Measurements from ENCODE around the gene SESN3. TPM values are rescaled to one million over a fixed set of nuclear protein-coding genes. Genes with fewer than 3 reads are reported as not detected.
A peak's percentile ranks its signal among the peaks of the same experiment; 100 is the strongest.

The SESN3 gene
- total RNA-seq, 2 donors from 2014 or later, result 9.9 to 13.3 TPM

GRCh38 chr11:95166781-95167180 lies 64.2 kb downstream of the SESN3 start:
- no peak for DNase-seq (ENCODE audit: low spot score)
- H3K9me3 ChIP-seq, result no peaks in the 10 kb centered on the region
- no peak overlapping the region for H3K4me3 ChIP-seq
- H3K36me3 ChIP-seq, result no peaks in the 10 kb centered on the region
- no peak overlapping the region for H3K27ac ChIP-seq
- no peaks in the 10 kb centered on the region for H3K27me3 ChIP-seq
- H3K4me1 ChIP-seq, result no peaks in the 10 kb centered on the region
- TF ChIP-seq CTCF (IDR thresholded peaks at IDR 0.05), result no peak

- no peak overlapping the region for H3K4me3 ChIP-seq
Observed at GRCh38 chr11:95165638-95166037, 65.4 kb downstream of the SESN3 start.

DNA sequence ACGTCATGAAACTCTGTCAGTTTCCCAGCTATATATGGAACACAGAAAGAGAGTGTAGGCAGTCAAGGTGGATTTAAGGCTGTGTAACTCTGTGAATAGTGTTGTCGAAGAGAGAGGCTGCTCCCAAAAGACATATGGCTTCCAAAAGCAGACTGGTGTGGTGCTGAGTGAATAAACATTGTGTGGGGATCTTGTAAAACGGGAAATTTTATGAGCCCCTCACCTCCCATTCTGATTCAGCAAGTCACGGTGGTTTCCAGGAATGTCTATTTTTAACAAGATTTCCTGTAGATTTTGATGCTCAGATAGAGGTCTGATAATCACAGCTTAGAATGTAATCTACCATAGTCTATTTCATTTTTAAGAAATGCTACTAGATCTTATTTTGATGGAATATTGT lies 67.9 kb downstream of the SESN3 start:
- H3K27me3 ChIP-seq, result no peaks in the 10 kb centered on the region
- TF ChIP-seq CTCF (IDR thresholded peaks at IDR 0.05), result no peak
- DNase-seq (ENCODE audit: low spot score), result no peak
- no peaks in the 10 kb centered on the region for H3K4me1 ChIP-seq
- no peak overlapping the region for H3K4me3 ChIP-seq
- no peaks in the 10 kb centered on the region for H3K36me3 ChIP-seq
- H3K27ac ChIP-seq, result no peak overlapping the region
- H3K9me3 ChIP-seq, result no peaks in the 10 kb centered on the region

More at GRCh38 chr11:95165638-95166037, 65.4 kb downstream of the SESN3 start:
- Histone ChIP-seq H3K9me3 (no peaks in the 10 kb centered on the region), H3K27me3 (no peaks in the 10 kb centered on the region), H3K4me1 (no peaks in the 10 kb centered on the region), H3K27ac (no peak overlapping the region), H3K36me3 (no peaks in the 10 kb centered on the region)
- TF ChIP-seq CTCF (IDR thresholded peaks at IDR 0.05), result no peak
- no peak for DNase-seq (ENCODE audit: low spot score)

GRCh38 chr11:95161248-95161647 lies 69.8 kb downstream of the SESN3 start:
- no peaks in the 10 kb centered on the region for H3K27me3 ChIP-seq
- H3K36me3 ChIP-seq, result no peaks in the 10 kb centered on the region
- no peaks in the 10 kb centered on the region for H3K9me3 ChIP-seq
- peaks cover 0 to 12% of the 10 kb centered on the region in 2 donors for H3K4me1 ChIP-seq
- DNase-seq (ENCODE audit: low spot score), result no peak
- H3K27ac ChIP-seq, result no peak overlapping the region
- TF ChIP-seq CTCF (IDR thresholded peaks at IDR 0.05), result no peak
- no peak overlapping the region for H3K4me3 ChIP-seq

- Histone ChIP-seq H3K9me3 (no peaks in the 10 kb centered on the region), H3K36me3 (no peaks in the 10 kb centered on the region), H3K4me3 (no peak overlapping the region), H3K27ac (peak overlapping the region in 1 of 2 donors; percentile 14), H3K27me3 (no peaks in the 10 kb centered on the region), H3K4me1 (peaks cover 0 to 16% of the 10 kb centered on the region in 2 donors)
- TF ChIP-seq CTCF (IDR thresholded peaks at IDR 0.05), result no peak
- no peak for DNase-seq (ENCODE audit: low spot score)
Observed at GRCh38 chr11:95157824-95158223, 73.2 kb downstream of the SESN3 start.

DNA sequence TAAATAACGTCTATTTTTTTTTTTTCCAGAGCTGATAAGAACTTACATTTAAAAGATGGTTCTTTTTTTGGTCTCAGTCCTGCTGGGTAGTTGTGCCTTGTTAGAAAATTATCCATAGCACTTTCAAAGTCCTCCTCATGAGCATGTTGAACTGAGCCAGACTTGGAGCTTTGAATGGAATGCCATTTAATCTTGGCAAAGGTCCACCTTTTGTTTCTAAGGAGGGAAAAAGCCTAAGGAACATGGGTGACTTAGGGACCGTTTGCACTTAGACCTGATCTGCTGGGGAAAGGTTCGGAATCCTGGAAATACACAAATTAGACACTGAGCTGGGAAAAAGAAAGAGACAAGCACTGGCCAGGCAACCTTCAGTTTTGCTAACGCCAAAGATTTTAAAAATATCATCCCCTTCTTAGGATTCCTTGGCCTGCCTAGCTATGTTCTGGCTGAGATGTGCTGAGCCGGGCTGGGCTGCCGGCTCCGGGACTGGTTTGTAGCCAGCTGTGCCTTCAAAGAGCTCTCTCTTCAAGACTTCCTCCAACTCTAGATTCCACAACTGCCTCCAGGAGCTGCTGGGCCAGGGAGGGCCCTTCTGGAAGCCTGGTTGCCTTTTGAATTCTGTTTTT lies 74.0 kb downstream of the SESN3 start:
- H3K4me3 ChIP-seq, result no peak overlapping the region
- peaks cover 0 to 17% of the 10 kb centered on the region in 2 donors for H3K4me1 ChIP-seq
- peak overlapping the region; percentile 14 to 42 for H3K27ac ChIP-seq
- no peak for DNase-seq (ENCODE audit: low spot score)
- no peaks in the 10 kb centered on the region for H3K27me3 ChIP-seq
- no peak for TF ChIP-seq CTCF (IDR thresholded peaks at IDR 0.05)
- H3K9me3 ChIP-seq, result no peaks in the 10 kb centered on the region
- no peaks in the 10 kb centered on the region for H3K36me3 ChIP-seq
